LNCAP (cell line): Measurements from ENCODE around the gene ATP6V1A.

Experiments
- TF ChIP-seq, protein P1 (sequence below): fragments of 450-650 bp; IDR thresholded peaks from 2 replicates; pipeline ENCODE4 v1.5.1; 2017; ENCODE audit warnings: mild to moderate bottlenecking

The ATP6V1A gene

DNA sequence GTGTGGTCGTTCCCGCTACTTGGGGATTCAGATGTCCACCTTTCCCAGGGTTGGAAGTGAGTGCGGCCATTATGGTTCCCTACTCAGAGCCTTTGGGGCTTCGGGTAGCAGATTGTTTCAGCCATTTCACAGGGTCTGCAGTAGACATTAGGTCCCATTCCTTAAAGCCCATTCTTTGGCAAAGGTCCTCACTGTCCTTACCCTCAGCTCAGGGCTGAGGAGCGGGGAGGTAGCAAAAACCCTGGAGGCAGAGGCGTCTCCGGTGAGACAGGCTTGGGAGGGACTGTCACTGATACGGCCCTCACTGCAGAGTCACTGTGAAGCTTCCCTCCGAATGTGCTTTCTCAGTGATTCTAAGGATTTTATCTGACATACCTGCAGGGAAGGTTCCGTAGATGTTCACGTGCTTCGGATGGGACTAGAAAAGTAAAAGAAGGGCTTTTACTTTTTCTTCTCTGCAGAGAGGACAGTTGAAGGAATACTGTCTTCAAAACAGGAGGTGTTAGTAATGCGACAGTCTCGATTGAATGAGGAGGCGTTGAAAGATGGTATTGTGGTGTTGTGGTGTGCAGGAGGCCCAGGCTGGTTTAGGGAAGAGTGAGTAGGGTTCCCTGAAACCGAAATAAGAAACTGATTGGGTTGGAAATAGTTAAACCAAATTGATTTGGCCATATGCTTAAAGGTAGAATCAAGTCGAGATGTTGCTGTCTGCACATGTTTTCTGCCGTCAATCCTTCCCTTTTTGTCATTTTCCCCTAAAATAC, 630 bp downstream of the ATP6V1A start:
- TF ChIP-seq, protein P1, sequence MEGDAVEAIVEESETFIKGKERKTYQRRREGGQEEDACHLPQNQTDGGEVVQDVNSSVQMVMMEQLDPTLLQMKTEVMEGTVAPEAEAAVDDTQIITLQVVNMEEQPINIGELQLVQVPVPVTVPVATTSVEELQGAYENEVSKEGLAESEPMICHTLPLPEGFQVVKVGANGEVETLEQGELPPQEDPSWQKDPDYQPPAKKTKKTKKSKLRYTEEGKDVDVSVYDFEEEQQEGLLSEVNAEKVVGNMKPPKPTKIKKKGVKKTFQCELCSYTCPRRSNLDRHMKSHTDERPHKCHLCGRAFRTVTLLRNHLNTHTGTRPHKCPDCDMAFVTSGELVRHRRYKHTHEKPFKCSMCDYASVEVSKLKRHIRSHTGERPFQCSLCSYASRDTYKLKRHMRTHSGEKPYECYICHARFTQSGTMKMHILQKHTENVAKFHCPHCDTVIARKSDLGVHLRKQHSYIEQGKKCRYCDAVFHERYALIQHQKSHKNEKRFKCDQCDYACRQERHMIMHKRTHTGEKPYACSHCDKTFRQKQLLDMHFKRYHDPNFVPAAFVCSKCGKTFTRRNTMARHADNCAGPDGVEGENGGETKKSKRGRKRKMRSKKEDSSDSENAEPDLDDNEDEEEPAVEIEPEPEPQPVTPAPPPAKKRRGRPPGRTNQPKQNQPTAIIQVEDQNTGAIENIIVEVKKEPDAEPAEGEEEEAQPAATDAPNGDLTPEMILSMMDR = no peak

- TF ChIP-seq, protein P1 = no peak
Measured at GRCh38 chr3:113751141-113751540, 4.3 kb downstream of the ATP6V1A start.

GRCh38 chr3:113753376-113753985, 6.6 kb downstream of the ATP6V1A start:
- TF ChIP-seq, protein P1 = no peak

DNA sequence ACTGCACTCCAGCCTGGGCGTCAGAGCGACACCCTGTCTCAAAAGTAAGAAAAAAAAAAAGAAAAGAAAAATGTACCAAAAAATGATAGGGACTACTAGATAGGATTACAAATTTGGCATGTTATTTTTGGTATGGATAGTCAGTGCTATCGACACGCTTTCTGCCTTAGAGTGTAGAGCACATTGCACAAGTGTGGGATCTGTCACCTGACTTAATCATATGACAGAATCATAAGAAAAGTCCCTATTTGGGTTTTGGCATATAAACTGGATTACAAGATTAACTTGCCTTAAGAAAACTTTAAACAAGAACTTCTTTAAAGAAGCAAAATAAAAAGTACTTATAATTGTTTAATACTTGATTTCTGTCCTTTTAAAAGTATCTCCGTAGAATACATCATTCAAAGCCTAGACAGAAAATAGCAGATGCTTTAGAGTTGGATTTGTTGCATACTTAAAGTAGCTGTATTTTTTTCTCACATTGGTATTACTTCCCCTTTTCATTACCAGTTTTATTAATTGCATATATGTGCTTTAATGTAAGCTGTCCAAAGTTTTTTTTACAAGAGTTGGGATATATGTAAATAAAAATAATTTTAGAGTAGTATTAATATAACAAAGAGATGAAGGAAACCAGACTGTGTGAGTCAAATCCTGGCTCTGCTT, 7.8 kb downstream of the ATP6V1A start:
- TF ChIP-seq, protein P1 = no peak

- TF ChIP-seq, protein P1 = no peak
Measured at GRCh38 chr3:113758389-113759024, 11.7 kb downstream of the ATP6V1A start.

DNA sequence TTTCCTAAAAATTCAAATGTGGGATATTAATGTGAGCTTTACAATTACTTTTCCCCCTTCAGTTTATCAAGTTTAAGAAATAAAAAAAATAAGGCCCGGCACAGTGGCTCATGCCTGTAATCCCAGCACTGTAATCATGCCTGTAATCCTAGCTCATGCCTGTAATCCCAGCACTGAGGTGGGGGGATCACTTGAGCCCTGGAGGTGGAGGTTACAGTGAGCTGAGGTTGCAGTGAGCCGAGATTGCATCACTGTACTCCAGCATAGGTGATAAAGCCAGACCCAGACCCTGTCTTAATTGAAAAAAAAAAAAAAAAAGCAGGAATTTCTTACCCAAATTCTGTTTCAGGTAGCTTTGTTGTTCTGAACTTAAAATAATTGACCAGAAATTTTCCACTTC, 17.9 kb downstream of the ATP6V1A start:
- TF ChIP-seq, protein P1 = no peak

DNA sequence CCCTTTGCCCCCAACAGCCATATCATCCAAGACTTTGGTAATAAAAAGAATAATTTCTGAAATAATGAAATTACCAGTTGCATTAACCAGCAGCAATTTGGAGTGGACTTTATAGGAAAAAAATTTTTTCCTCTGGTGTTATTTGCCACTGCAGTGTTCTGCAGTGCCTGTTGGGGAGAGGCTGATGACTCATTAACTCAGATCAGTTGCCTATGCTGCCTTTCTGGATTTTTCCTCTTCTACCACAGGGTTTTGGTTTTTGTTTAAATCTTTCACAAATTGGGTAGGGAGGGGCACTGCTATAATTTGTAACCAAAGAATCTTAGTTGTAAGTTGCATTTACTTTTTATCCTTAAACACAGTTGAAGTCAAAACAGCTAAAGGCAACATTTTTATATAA, 22.7 kb downstream of the ATP6V1A start:
- TF ChIP-seq, protein P1 = no peak
